Stimulated activated memory B cell treated with anti-CD40 and anti-IgM and Interleukin-4, amounts not matched to agents 10 μg/mL and 1 μg/mL and 100 μg/mL, for 72 hours (primary cell): ENCODE measurements around the gene PCBP3.
A peak's percentile ranks its signal among the peaks of the same experiment; 100 is the strongest.

Source experiments
- ATAC-seq: fragments of 150-1000 bp; cut with Tn5 transposase; 2 replicates; pipeline ENCODE4 v1.10.0; 2021
- H3K27ac Mint-ChIP-seq: one replicate; pipeline ENCODE4 v1.8.0; 2022; ENCODE audit warnings: mild to moderate bottlenecking, mixed read lengths
- H3K27me3 Mint-ChIP-seq: one replicate; pipeline ENCODE4 v1.8.0; 2022; ENCODE audit warnings: mixed read lengths
- H3K36me3 Mint-ChIP-seq: one replicate; pipeline ENCODE4 v1.8.0; 2022; ENCODE audit warnings: mixed read lengths
- H3K4me1 Mint-ChIP-seq: one replicate; pipeline ENCODE4 v1.8.0; 2022; ENCODE audit warnings: mixed read lengths
- H3K4me3 Mint-ChIP-seq: one replicate; pipeline ENCODE4 v1.8.0; 2022; ENCODE audit warnings: mild to moderate bottlenecking, moderate library complexity, mixed read lengths
- H3K9me3 Mint-ChIP-seq: one replicate; pipeline ENCODE4 v1.8.0; 2022; ENCODE audit warnings: mixed read lengths

PCBP3 gene

DNA sequence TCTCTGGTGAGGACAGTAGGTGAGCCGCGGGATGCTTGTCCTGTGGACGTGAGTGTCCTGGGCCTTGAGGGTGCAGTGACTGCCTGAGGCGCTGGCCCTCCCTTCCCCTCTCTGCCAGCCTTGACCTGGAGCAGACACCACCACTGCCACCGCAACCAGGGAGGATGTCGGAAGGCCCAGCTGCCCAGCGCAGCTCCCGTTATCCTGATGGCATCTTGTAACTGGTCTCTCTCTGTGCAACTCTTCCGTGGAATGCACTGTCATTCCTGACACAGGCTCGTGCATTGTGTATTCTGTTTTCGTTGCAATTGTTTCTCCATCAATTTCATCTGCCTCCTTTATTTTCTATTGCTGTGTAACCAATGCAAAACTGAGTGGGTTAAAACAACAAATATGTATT, 118.2 kb downstream of the PCBP3 start:
- Mint-ChIP-seq H3K4me3 (no peak overlapping the region), H3K9me3 (no peaks in the 10 kb centered on the region), H3K27me3 (peaks cover 8% of the 10 kb centered on the region), H3K4me1 (no peaks in the 10 kb centered on the region), H3K36me3 (peaks cover 6% of the 10 kb centered on the region), H3K27ac (no peak overlapping the region)
- no peak for ATAC-seq

GRCh38 chr21:45763074-45763473, 119.5 kb downstream of the PCBP3 start:
- peaks cover 8% of the 10 kb centered on the region for H3K27me3 Mint-ChIP-seq
- ATAC-seq = no peak

GRCh38 chr21:45763506-45763905, 120.0 kb downstream of the PCBP3 start:
- ATAC-seq = no peak

More at GRCh38 chr21:45763074-45763473, 119.5 kb downstream of the PCBP3 start:
- Mint-ChIP-seq H3K9me3 (no peaks in the 10 kb centered on the region), H3K4me3 (no peak overlapping the region), H3K36me3 (no peaks in the 10 kb centered on the region), H3K27ac (no peak overlapping the region), H3K4me1 (no peaks in the 10 kb centered on the region)

GRCh38 chr21:45764792-45765191, 121.3 kb downstream of the PCBP3 start:
- H3K36me3 Mint-ChIP-seq = no peaks in the 10 kb centered on the region
- H3K4me3 Mint-ChIP-seq = no peak overlapping the region
- no peaks in the 10 kb centered on the region for H3K4me1 Mint-ChIP-seq
- no peak overlapping the region for H3K27ac Mint-ChIP-seq
- H3K9me3 Mint-ChIP-seq = no peaks in the 10 kb centered on the region
- ATAC-seq = no peak
- peaks cover 8% of the 10 kb centered on the region for H3K27me3 Mint-ChIP-seq

More at GRCh38 chr21:45763506-45763905, 120.0 kb downstream of the PCBP3 start:
- no peak overlapping the region for H3K27ac Mint-ChIP-seq
- H3K27me3 Mint-ChIP-seq = peaks cover 8% of the 10 kb centered on the region
- no peaks in the 10 kb centered on the region for H3K4me1 Mint-ChIP-seq
- no peaks in the 10 kb centered on the region for H3K9me3 Mint-ChIP-seq
- no peak overlapping the region for H3K4me3 Mint-ChIP-seq
- H3K36me3 Mint-ChIP-seq = no peaks in the 10 kb centered on the region

GRCh38 chr21:45765375-45765774, 121.8 kb downstream of the PCBP3 start:
- ATAC-seq = no peak
- no peak overlapping the region for H3K27ac Mint-ChIP-seq
- H3K9me3 Mint-ChIP-seq = no peaks in the 10 kb centered on the region
- no peaks in the 10 kb centered on the region for H3K36me3 Mint-ChIP-seq
- H3K4me3 Mint-ChIP-seq = no peak overlapping the region
- no peaks in the 10 kb centered on the region for H3K4me1 Mint-ChIP-seq
- H3K27me3 Mint-ChIP-seq = peaks cover 4% of the 10 kb centered on the region

- no peaks in the 10 kb centered on the region for H3K4me1 Mint-ChIP-seq
Observed at GRCh38 chr21:45766055-45766454, 122.5 kb downstream of the PCBP3 start.

DNA sequence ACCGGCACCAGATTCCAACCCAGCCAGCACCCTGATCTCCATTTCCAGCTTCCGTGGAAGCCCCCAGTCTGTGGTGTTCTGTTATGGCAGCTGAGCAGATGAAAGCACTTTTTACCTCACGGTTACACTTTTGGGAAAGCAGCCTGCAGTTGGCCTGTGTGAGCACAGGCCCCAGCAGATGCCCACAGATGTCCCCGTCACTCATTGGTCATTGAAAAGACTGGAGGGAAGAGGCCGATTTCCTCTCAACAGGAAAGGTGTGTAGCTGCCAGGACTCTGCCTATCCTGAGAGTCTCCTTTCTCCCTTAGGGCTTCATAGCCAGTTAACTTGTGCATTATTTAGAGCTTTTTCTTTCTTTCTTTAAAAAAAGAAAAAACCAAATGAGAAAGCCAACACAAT, 123.0 kb downstream of the PCBP3 start:
- no peaks in the 10 kb centered on the region for H3K4me1 Mint-ChIP-seq
- no peaks in the 10 kb centered on the region for H3K36me3 Mint-ChIP-seq
- no peaks in the 10 kb centered on the region for H3K27me3 Mint-ChIP-seq
- no peak for ATAC-seq
- H3K4me3 Mint-ChIP-seq = no peak overlapping the region
- H3K27ac Mint-ChIP-seq = no peak overlapping the region
- H3K9me3 Mint-ChIP-seq = no peaks in the 10 kb centered on the region

More at GRCh38 chr21:45766055-45766454, 122.5 kb downstream of the PCBP3 start:
- H3K27me3 Mint-ChIP-seq = no peaks in the 10 kb centered on the region
- H3K9me3 Mint-ChIP-seq = no peaks in the 10 kb centered on the region
- no peak for ATAC-seq
- H3K4me3 Mint-ChIP-seq = no peak overlapping the region
- H3K27ac Mint-ChIP-seq = no peak overlapping the region
- H3K36me3 Mint-ChIP-seq = no peaks in the 10 kb centered on the region

DNA sequence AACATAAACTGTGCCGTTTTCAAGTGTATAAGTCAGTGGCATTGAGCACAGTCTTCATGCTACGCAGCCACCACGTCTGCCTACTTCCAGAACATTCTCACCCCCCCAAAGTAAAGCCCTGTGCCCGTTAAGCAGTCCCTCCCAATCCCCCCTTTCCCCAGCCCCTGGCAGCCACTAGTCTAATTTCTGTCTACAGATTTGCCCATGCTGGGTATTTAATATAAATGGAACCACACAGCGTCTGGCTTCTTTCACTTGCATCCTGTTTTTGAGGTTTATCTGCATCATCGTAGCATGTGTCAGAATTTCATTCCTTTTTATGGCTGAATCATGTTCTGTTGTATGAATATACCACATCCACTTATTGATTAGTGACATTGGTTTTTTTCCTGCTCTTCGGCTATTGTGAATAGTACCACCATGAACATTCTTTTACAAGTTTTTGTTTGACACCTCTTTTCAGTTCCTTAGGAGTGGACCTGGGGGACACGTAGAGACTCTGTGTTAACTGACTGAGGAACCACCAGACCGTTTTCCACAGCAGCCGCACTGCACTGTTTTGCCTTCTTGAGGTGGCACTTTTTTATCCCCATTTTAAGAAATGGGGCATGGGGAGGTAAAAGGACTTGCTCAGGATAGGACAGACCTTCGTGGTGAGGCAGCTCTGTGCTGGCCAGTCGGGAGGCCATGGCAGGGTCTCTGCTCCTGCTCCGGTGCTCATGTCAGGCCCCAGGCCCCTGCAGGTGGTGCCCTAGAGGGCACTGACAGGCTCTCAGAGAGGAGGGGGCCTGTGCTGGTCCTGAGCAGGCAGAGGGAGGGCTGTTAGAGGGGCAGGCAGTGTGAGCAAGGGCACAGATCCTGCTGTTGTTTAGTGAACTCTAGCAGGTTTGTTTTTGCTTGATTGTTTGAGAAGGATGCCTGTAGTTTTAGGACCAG, 123.8 kb downstream of the PCBP3 start:
- Mint-ChIP-seq H3K27me3 (no peaks in the 10 kb centered on the region), H3K4me3 (no peak overlapping the region), H3K9me3 (no peaks in the 10 kb centered on the region), H3K36me3 (no peaks in the 10 kb centered on the region), H3K27ac (no peak overlapping the region), H3K4me1 (no peaks in the 10 kb centered on the region)
- ATAC-seq = no peak

- peak; percentile 17 for ATAC-seq
- H3K9me3 Mint-ChIP-seq = no peaks in the 10 kb centered on the region
- H3K27ac Mint-ChIP-seq = no peak overlapping the region
Observed at GRCh38 chr21:45768011-45768739, 124.7 kb downstream of the PCBP3 start.

DNA sequence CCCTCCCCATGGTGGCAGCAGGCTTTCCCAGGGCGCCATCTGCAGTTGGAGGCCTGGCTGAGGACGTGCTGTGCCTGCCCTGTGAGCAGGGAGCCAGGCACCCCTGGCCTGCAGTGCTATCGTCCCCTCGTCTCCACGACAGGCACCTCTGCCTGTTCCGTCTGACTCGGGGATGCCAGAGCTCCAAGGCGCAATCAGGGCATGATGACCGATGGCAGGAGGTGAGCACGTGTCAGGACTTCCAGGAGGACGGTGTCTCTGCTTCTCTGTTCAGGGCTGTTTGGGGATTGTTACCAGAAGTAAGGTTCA, 125.2 kb downstream of the PCBP3 start:
- no peak overlapping the region for H3K27ac Mint-ChIP-seq
- H3K4me3 Mint-ChIP-seq = no peak overlapping the region
- no peaks in the 10 kb centered on the region for H3K9me3 Mint-ChIP-seq
- H3K27me3 Mint-ChIP-seq = no peaks in the 10 kb centered on the region
- no peaks in the 10 kb centered on the region for H3K4me1 Mint-ChIP-seq
- H3K36me3 Mint-ChIP-seq = no peaks in the 10 kb centered on the region
- no peak for ATAC-seq

More at GRCh38 chr21:45768011-45768739, 124.7 kb downstream of the PCBP3 start:
- no peaks in the 10 kb centered on the region for H3K27me3 Mint-ChIP-seq
- no peaks in the 10 kb centered on the region for H3K36me3 Mint-ChIP-seq
- no peak overlapping the region for H3K4me3 Mint-ChIP-seq
- H3K4me1 Mint-ChIP-seq = no peaks in the 10 kb centered on the region

GRCh38 chr21:45769294-45769693, 125.8 kb downstream of the PCBP3 start:
- Mint-ChIP-seq H3K27ac (no peak overlapping the region), H3K4me3 (no peak overlapping the region), H3K27me3 (no peaks in the 10 kb centered on the region), H3K36me3 (no peaks in the 10 kb centered on the region), H3K4me1 (no peaks in the 10 kb centered on the region), H3K9me3 (no peaks in the 10 kb centered on the region)
- no peak for ATAC-seq

- Mint-ChIP-seq H3K9me3 (no peaks in the 10 kb centered on the region), H3K27ac (no peak overlapping the region), H3K4me3 (no peak overlapping the region), H3K27me3 (peaks cover 1% of the 10 kb centered on the region), H3K36me3 (no peaks in the 10 kb centered on the region), H3K4me1 (no peaks in the 10 kb centered on the region)
- no peak for ATAC-seq
Observed at GRCh38 chr21:45769896-45770295, 126.4 kb downstream of the PCBP3 start.

GRCh38 chr21:45772180-45772579, 128.7 kb downstream of the PCBP3 start:
- Mint-ChIP-seq H3K4me3 (no peak overlapping the region), H3K9me3 (peaks cover 11% of the 10 kb centered on the region), H3K36me3 (peaks cover 14% of the 10 kb centered on the region), H3K27ac (no peak overlapping the region), H3K27me3 (peaks cover 24% of the 10 kb centered on the region), H3K4me1 (no peaks in the 10 kb centered on the region)
- ATAC-seq = no peak

- ATAC-seq = no peak
- Mint-ChIP-seq H3K27me3 (peaks cover 25% of the 10 kb centered on the region), H3K36me3 (peaks cover 20% of the 10 kb centered on the region), H3K9me3 (peaks cover 18% of the 10 kb centered on the region), H3K4me3 (no peak overlapping the region), H3K4me1 (no peaks in the 10 kb centered on the region), H3K27ac (no peak overlapping the region)
Observed at GRCh38 chr21:45774291-45774690, 130.8 kb downstream of the PCBP3 start.

DNA sequence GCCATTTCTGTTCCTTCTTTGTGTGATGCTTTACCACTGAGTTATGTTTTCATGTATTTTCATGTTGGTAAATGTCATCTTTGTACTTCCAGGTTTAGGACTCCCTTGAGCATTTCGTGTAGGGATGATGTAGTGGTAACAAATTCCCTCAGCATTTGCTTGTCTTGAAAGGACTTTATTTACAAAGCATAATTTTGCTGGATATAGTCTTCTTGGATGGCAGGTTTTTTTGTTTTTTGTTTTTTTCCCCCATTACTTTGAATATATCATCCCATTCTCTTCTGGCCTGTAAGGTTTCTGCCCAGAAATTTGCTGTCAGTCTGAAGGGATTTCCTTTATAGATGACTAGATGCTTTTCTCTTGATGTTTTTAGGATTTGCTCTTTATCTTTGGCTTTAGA, 133.4 kb downstream of the PCBP3 start:
- peaks cover 20% of the 10 kb centered on the region for H3K9me3 Mint-ChIP-seq
- H3K36me3 Mint-ChIP-seq = peaks cover 26% of the 10 kb centered on the region
- no peak overlapping the region for H3K27ac Mint-ChIP-seq
- no peaks in the 10 kb centered on the region for H3K4me1 Mint-ChIP-seq
- no peak overlapping the region for H3K4me3 Mint-ChIP-seq
- no peak for ATAC-seq
- H3K27me3 Mint-ChIP-seq = peaks cover 32% of the 10 kb centered on the region

- no peaks in the 10 kb centered on the region for H3K4me1 Mint-ChIP-seq
- ATAC-seq = no peak
- peaks cover 32% of the 10 kb centered on the region for H3K27me3 Mint-ChIP-seq
Observed at GRCh38 chr21:45778686-45779085, 135.2 kb downstream of the PCBP3 start.

More at GRCh38 chr21:45778686-45779085, 135.2 kb downstream of the PCBP3 start:
- H3K27ac Mint-ChIP-seq = no peak overlapping the region
- peaks cover 20% of the 10 kb centered on the region for H3K9me3 Mint-ChIP-seq
- peaks cover 26% of the 10 kb centered on the region for H3K36me3 Mint-ChIP-seq
- H3K4me3 Mint-ChIP-seq = no peak overlapping the region
